ENCODE data around the gene HORMAD2.

DNA sequence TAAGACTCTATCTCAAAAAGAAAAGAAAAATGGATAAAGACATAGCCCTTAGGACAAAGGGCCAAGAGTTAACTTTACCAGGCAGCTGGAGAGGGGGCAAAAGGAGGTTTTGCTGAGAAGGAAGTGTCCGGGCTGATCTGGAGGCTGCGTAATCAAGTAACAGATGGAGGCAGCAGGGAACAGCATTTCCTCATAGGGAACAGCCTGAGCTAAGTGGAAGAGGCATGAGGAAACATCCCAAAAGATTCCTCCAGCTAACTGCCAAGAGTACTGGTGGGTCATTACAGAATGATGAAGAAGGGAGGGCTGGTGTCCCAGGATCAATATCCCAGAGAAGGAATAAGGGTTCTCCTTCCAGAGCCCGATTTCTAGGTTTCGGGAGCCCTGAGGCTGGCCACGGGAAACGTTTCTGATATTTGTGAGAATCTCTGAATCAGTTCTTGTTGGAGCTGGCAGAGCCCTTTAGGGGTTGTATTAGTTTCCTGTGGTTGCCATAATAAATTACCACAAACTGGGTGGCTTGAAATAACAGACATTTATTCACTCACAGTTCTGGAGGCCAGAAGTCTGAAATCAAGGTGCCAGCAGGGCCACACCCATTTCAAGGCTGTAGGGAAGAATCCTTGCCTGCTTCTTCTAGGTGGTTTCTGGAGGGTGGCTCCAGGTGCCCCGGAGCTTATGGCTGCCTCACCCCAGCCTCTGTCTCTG is 145.1 kb downstream of the HORMAD2 start:
- TF ChIP-seq TAF1 (IDR thresholded peaks at IDR 0.05; ENCODE audit: borderline replicate concordance, insufficient read depth, low read length) (no peak), POLR2AphosphoS5 (IDR thresholded peaks at IDR 0.05; ENCODE audit: low read depth, low read length) (no peak)
- TF ChIP-seq, protein P1, sequence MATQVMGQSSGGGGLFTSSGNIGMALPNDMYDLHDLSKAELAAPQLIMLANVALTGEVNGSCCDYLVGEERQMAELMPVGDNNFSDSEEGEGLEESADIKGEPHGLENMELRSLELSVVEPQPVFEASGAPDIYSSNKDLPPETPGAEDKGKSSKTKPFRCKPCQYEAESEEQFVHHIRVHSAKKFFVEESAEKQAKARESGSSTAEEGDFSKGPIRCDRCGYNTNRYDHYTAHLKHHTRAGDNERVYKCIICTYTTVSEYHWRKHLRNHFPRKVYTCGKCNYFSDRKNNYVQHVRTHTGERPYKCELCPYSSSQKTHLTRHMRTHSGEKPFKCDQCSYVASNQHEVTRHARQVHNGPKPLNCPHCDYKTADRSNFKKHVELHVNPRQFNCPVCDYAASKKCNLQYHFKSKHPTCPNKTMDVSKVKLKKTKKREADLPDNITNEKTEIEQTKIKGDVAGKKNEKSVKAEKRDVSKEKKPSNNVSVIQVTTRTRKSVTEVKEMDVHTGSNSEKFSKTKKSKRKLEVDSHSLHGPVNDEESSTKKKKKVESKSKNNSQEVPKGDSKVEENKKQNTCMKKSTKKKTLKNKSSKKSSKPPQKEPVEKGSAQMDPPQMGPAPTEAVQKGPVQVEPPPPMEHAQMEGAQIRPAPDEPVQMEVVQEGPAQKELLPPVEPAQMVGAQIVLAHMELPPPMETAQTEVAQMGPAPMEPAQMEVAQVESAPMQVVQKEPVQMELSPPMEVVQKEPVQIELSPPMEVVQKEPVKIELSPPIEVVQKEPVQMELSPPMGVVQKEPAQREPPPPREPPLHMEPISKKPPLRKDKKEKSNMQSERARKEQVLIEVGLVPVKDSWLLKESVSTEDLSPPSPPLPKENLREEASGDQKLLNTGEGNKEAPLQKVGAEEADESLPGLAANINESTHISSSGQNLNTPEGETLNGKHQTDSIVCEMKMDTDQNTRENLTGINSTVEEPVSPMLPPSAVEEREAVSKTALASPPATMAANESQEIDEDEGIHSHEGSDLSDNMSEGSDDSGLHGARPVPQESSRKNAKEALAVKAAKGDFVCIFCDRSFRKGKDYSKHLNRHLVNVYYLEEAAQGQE (IDR thresholded peaks at IDR 0.05; ENCODE audit: insufficient read depth in 1 of 2, low read depth in 2 of 2, low read length in 2 of 2), result no peak

Data from PFSK-1 (cell line).